PC-3 (cell line): ENCODE measurements around the gene MGA. TPM values are rescaled to one million over a fixed set of nuclear protein-coding genes. Genes with fewer than 3 reads are reported as not detected.

Experiments used
- ATAC-seq: fragments of 200-7000 bp; cut with Tn5 transposase; 2 replicates; pipeline ENCODE4 v1.9.1; 2020; ENCODE audit warnings: mild to moderate bottlenecking, moderate library complexity
- BruUV-seq: library from RNA; stranded (reverse); fragments of 400-500 nt; replicated peaks from 2 replicates; lab custom pipeline; 2021; lab: Mats Ljungman, UMichigan
- CTCF ChIA-PET: fragments of 300-600 bp; sonication (Branson Sonifier 250); formaldehyde crosslinking; loops from one replicate; lab custom pipeline; 2022; ENCODE audit warnings: antibody characterized with exemption; lab: Charles Lee
- POLR2A ChIA-PET: fragments of 300-600 bp; sonication (Branson Sonifier 250); formaldehyde crosslinking; loops from one replicate; lab custom pipeline; 2022; ENCODE audit warnings: antibody characterized with exemption; ENCODE audit not compliant: unreplicated experiment; lab: Charles Lee
- DNase-seq: peaks from one replicate; pipeline ENCODE4 v3.0.0-alpha.2; 2015
- H2AFZ ChIP-seq: fragments of 300-600 bp; sonication (generic); 2 replicates; pipeline ENCODE4 v1.6.0; 2016; ENCODE audit warnings: antibody characterized with exemption, low read length
- H3F3A ChIP-seq: fragments of 300-600 bp; sonication (generic); one replicate; pipeline ENCODE4 v1.6.0; 2017; ENCODE audit warnings: antibody characterized with exemption, low read length, control low read depth, mild to moderate bottlenecking; ENCODE audit not compliant: unreplicated experiment
- H3K27ac ChIP-seq: fragments of 300-600 bp; sonication (generic); 2 replicates; pipeline ENCODE4 v1.5.1; 2016; ENCODE audit warnings: mild to moderate bottlenecking, low read length
- H3K27me3 ChIP-seq: fragments of 300-600 bp; sonication (generic); 2 replicates; pipeline ENCODE4 v1.6.1; 2016; ENCODE audit warnings: low read length, mixed read lengths
- H3K36me3 ChIP-seq: fragments of 300-600 bp; sonication (generic); 2 replicates; pipeline ENCODE4 v1.6.1; 2016; ENCODE audit warnings: low read depth, mixed run types, low read length, mixed read lengths
- H3K4me1 ChIP-seq: fragments of 300-600 bp; sonication (generic); 2 replicates; pipeline ENCODE4 v1.5.1; 2016; ENCODE audit warnings: low read length; ENCODE audit not compliant: insufficient read depth
- H3K4me2 ChIP-seq: fragments of 300-600 bp; sonication (generic); 2 replicates; pipeline ENCODE4 v1.6.0; 2016; ENCODE audit warnings: low read length
- H3K4me3 ChIP-seq: fragments of 300-600 bp; sonication (generic); 2 replicates; pipeline ENCODE4 v1.5.1; 2016; ENCODE audit warnings: mild to moderate bottlenecking, low read length, mixed read lengths
- H3K79me2 ChIP-seq: fragments of 300-600 bp; sonication (generic); 2 replicates; pipeline ENCODE4 v1.6.1; 2017; ENCODE audit warnings: low read length, mixed read lengths
- H3K9ac ChIP-seq: fragments of 300-600 bp; sonication (generic); 2 replicates; pipeline ENCODE4 v1.6.0; 2016; ENCODE audit warnings: mild to moderate bottlenecking, low read length
- H3K9me2 ChIP-seq: fragments of 300-600 bp; sonication (generic); replicated peaks from 2 replicates; pipeline ENCODE4 v1.6.1; 2016; ENCODE audit warnings: mixed run types, low read length, mixed read lengths
- H3K9me3 ChIP-seq: fragments of 300-600 bp; sonication (generic); 2 replicates; pipeline ENCODE4 v1.6.1; 2016; ENCODE audit warnings: low read length, mixed read lengths
- H4K20me1 ChIP-seq: fragments of 300-600 bp; sonication (generic); 2 replicates; pipeline ENCODE4 v1.6.1; 2016; ENCODE audit warnings: low read length, mixed read lengths
- EZH2 ChIP-seq: fragments of 300-600 bp; sonication (generic); IDR thresholded peaks from one replicate; pipeline ENCODE4 v1.6.1; 2017; ENCODE audit warnings: antibody characterized with exemption, mild to moderate bottlenecking, low read length; ENCODE audit not compliant: unreplicated experiment
- EZH2phosphoT487 ChIP-seq: fragments of 300-600 bp; sonication (generic); IDR thresholded peaks from 2 replicates; pipeline ENCODE4 v1.6.1; 2018; ENCODE audit warnings: mild to moderate bottlenecking, antibody characterized with exemption, low read length, borderline replicate concordance
- intact Hi-C: fragments of 100-400 bp; cut with micrococcal nuclease; formaldehyde crosslinking; loops from 2 replicates; pipeline ENCODE4 v1.9.0; 2023
- total RNA-seq: library from RNA; depleted of rRNA; stranded (reverse); fragments of >200 nt; gene quantifications from 2 replicates; pipeline ENCODE4 v1.2.3, GENCODE V29; 2014
- TF ChIP-seq, protein P1 (sequence below): fragments of 300-600 bp; sonication (generic); conservative IDR thresholded peaks from 2 replicates; pipeline ENCODE4 v1.5.1; 2017; ENCODE audit warnings: antibody characterized with exemption, low read depth, mild to moderate bottlenecking, low read length

Gene MGA
- total RNA-seq, 1 experiment from 2014 or later = 21.2 TPM

DNA sequence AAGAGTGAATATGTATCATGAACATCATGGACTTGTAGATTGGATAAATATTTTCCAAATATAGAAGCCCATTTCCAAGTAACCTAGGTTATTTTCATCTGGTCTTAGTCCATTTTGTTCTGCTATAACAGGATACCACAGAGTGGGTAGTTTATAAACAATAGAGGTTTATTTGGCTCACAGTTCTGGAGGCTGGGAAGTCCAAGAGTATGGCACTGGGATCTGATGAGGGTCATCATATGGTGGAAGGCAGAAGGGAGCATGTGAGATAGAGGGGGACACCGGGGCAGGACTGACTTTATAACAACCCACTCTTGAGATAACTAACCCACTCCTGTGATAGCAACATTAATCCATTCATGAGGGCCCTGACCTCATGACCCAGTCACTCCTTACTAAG lies 9.4 kb upstream of the MGA start:
- H3K27ac ChIP-seq = no peak overlapping the region
- no peaks in the 10 kb centered on the region for H3K36me3 ChIP-seq
- intact Hi-C loops = no loop called here
- POLR2A ChIA-PET = no interaction called here
- H3F3A ChIP-seq = no peaks in the 10 kb centered on the region
- no peak overlapping the region for H3K9ac ChIP-seq
- H3K9me3 ChIP-seq = no peaks in the 10 kb centered on the region
- no peak overlapping the region for H3K4me2 ChIP-seq
- no TSS peak for BruUV-seq
- no peaks in the 10 kb centered on the region for H3K27me3 ChIP-seq
- no peak overlapping the region for H3K4me3 ChIP-seq
- H3K79me2 ChIP-seq = no peaks in the 10 kb centered on the region
- CTCF ChIA-PET = no interaction called here
- TF ChIP-seq, protein P1, sequence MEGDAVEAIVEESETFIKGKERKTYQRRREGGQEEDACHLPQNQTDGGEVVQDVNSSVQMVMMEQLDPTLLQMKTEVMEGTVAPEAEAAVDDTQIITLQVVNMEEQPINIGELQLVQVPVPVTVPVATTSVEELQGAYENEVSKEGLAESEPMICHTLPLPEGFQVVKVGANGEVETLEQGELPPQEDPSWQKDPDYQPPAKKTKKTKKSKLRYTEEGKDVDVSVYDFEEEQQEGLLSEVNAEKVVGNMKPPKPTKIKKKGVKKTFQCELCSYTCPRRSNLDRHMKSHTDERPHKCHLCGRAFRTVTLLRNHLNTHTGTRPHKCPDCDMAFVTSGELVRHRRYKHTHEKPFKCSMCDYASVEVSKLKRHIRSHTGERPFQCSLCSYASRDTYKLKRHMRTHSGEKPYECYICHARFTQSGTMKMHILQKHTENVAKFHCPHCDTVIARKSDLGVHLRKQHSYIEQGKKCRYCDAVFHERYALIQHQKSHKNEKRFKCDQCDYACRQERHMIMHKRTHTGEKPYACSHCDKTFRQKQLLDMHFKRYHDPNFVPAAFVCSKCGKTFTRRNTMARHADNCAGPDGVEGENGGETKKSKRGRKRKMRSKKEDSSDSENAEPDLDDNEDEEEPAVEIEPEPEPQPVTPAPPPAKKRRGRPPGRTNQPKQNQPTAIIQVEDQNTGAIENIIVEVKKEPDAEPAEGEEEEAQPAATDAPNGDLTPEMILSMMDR = no peak
- TF ChIP-seq EZH2 (no peak), EZH2phosphoT487 (no peak)
- peaks cover 7% of the 10 kb centered on the region for H3K4me1 ChIP-seq
- H2AFZ ChIP-seq = no peak overlapping the region
- no peak for DNase-seq
- no peaks in the 10 kb centered on the region for H3K9me2 ChIP-seq
- no peak for ATAC-seq
- no peaks in the 10 kb centered on the region for H4K20me1 ChIP-seq

DNA sequence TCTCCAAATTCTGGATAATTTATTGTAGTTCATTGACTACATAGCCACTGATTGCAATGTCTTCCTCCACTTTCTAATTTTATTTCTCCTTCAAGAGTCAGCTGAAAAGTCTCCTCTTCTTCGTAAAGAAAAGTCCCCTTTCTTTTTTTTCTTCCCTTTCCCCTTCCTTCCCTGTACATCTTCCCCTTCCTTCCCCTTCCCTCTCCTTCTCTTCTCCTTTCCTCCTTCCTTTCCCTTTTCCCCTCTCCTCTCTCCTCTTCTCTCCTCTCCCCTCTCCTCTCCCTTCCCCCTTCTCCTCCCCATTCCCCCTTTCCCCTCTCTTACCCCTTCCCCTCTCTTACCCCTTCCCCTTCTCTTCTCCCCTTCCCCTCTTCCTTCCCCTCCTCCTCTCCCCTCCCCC lies 8.8 kb upstream of the MGA start:
- H3K27me3 ChIP-seq = no peaks in the 10 kb centered on the region
- intact Hi-C loops = no loop called here
- no peak overlapping the region for H3K4me3 ChIP-seq
- H3K9me2 ChIP-seq = no peaks in the 10 kb centered on the region
- no peaks in the 10 kb centered on the region for H3K79me2 ChIP-seq
- no peak overlapping the region for H2AFZ ChIP-seq
- H3K27ac ChIP-seq = no peak overlapping the region
- no peak for DNase-seq
- H3K9me3 ChIP-seq = no peaks in the 10 kb centered on the region
- H3K4me2 ChIP-seq = no peak overlapping the region
- no peaks in the 10 kb centered on the region for H3F3A ChIP-seq
- POLR2A ChIA-PET = no interaction called here
- no peak overlapping the region for H3K9ac ChIP-seq
- H3K36me3 ChIP-seq = no peaks in the 10 kb centered on the region
- ATAC-seq = no peak
- peaks cover 11% of the 10 kb centered on the region for H3K4me1 ChIP-seq
- BruUV-seq = no TSS peak
- no peaks in the 10 kb centered on the region for H4K20me1 ChIP-seq
- no peak for TF ChIP-seq EZH2phosphoT487
- TF ChIP-seq EZH2 = no peak
- TF ChIP-seq, protein P1 = no peak
- CTCF ChIA-PET = no interaction called here

DNA sequence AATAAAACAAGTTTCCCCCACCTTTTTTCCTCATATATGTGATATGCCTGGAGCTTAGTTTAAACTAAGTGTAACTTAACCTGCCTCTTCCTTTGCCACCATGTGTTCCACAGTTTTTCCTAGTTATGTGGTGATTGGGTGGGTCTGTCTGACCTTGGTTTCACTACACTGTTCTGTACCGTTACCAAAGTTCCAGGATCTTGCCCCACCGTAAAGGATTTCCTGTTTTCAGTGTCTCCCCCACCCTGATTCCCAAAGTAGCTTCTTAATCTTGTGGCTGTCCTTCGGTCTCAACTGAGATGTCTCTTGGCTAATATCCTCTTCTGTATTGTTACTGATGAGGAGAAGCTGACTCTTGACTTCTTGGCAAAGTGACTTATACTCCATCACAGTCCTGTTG lies 6.4 kb upstream of the MGA start:
- Histone ChIP-seq H3K9ac (no peak overlapping the region), H3K4me2 (no peak overlapping the region), H3K79me2 (no peaks in the 10 kb centered on the region), H3K9me3 (no peaks in the 10 kb centered on the region), H3F3A (no peaks in the 10 kb centered on the region), H3K4me1 (peaks cover 11% of the 10 kb centered on the region), H3K9me2 (no peaks in the 10 kb centered on the region), H3K27me3 (no peaks in the 10 kb centered on the region), H4K20me1 (no peaks in the 10 kb centered on the region), H3K27ac (no peak overlapping the region), H3K4me3 (no peak overlapping the region), H2AFZ (no peak overlapping the region), H3K36me3 (no peaks in the 10 kb centered on the region)
- no peak for TF ChIP-seq EZH2phosphoT487
- no peak for TF ChIP-seq EZH2
- TF ChIP-seq, protein P1 = no peak
- no peak for ATAC-seq
- ChIA-PET POLR2A (interaction anchor here (0.7 kb wide), 1 partner anchor 47 kb away, joined by 3 read pairs; no protein-coding TSS in a partner anchor), CTCF (no interaction called here)
- intact Hi-C loops = no loop called here
- DNase-seq = no peak
- no TSS peak for BruUV-seq
